RPMI7951 (cell line): ENCODE results near the gene SPOP. TPM values are rescaled to one million over a fixed set of nuclear protein-coding genes. Genes with fewer than 3 reads are reported as not detected.

Experiments used
- DNase-seq: peaks from one replicate; pipeline ENCODE4 v3.0.0-alpha.2; 2012; ENCODE audit warnings: low read depth
- total RNA-seq: library from RNA; depleted of rRNA; stranded (reverse); fragments of >200 nt; shearing (Covaris generic); gene quantifications from 2 replicates; pipeline ENCODE4 v1.2.3, GENCODE V29; 2014

SPOP gene
- total RNA-seq, 1 experiment from 2014 or later, result 32.1 TPM

- DNase-seq, result no peak
Observed at GRCh38 chr17:49613182-49613800, 64.6 kb downstream of the SPOP start.

GRCh38 chr17:49612726-49613125 lies 65.2 kb downstream of the SPOP start:
- no peak for DNase-seq

GRCh38 chr17:49610883-49611584 lies 66.9 kb downstream of the SPOP start:
- DNase-seq, result no peak

GRCh38 chr17:49604314-49604869 lies 73.5 kb downstream of the SPOP start:
- DNase-seq, result no peak

GRCh38 chr17:49603720-49604119 lies 74.2 kb downstream of the SPOP start:
- no peak for DNase-seq

GRCh38 chr17:49603238-49603637 lies 74.7 kb downstream of the SPOP start:
- DNase-seq, result no peak

GRCh38 chr17:49602783-49603182 lies 75.1 kb downstream of the SPOP start:
- DNase-seq, result no peak

- DNase-seq, result no peak
Observed at GRCh38 chr17:49600949-49601348, 76.9 kb downstream of the SPOP start.

GRCh38 chr17:49598918-49599317 lies 79.0 kb downstream of the SPOP start:
- DNase-seq, result no peak

- no peak for DNase-seq
Observed at GRCh38 chr17:49597928-49598655, 79.8 kb downstream of the SPOP start.

- DNase-seq, result no peak
Observed at GRCh38 chr17:49597436-49597835, 80.5 kb downstream of the SPOP start.

- no peak for DNase-seq
Observed at GRCh38 chr17:49596613-49597244, 81.2 kb downstream of the SPOP start.

GRCh38 chr17:49595980-49596379 lies 81.9 kb downstream of the SPOP start:
- no peak for DNase-seq

GRCh38 chr17:49595328-49595727 lies 82.6 kb downstream of the SPOP start:
- no peak for DNase-seq

- no peak for DNase-seq
Observed at GRCh38 chr17:49592263-49592662, 85.6 kb downstream of the SPOP start.

GRCh38 chr17:49590874-49591273 lies 87.0 kb downstream of the SPOP start:
- no peak for DNase-seq

- no peak for DNase-seq
Observed at GRCh38 chr17:49589577-49589927, 88.3 kb downstream of the SPOP start.

- peak; percentile 36 for DNase-seq
Observed at GRCh38 chr17:49588726-49589576, 88.9 kb downstream of the SPOP start.

- DNase-seq, result no peak
Observed at GRCh38 chr17:49588312-49588711, 89.6 kb downstream of the SPOP start.

- no peak for DNase-seq
Observed at GRCh38 chr17:49587366-49588073, 90.4 kb downstream of the SPOP start.
